HuH-7 (cell line): ENCODE data around the gene SPINT2.
"Not testable (repeated sequence)": the region's sequence is repeated elsewhere in the genome, so short reads cannot be mapped to it uniquely, and the experiment has no call there.

Source experiments
- DNase-seq: peaks from one replicate; pipeline ENCODE4 v3.0.0; 2011; ENCODE audit warnings: low spot score

The SPINT2 gene

GRCh38 chr19:38320969-38321339, 56.6 kb downstream of the SPINT2 start:
- DNase-seq = no peak

DNA sequence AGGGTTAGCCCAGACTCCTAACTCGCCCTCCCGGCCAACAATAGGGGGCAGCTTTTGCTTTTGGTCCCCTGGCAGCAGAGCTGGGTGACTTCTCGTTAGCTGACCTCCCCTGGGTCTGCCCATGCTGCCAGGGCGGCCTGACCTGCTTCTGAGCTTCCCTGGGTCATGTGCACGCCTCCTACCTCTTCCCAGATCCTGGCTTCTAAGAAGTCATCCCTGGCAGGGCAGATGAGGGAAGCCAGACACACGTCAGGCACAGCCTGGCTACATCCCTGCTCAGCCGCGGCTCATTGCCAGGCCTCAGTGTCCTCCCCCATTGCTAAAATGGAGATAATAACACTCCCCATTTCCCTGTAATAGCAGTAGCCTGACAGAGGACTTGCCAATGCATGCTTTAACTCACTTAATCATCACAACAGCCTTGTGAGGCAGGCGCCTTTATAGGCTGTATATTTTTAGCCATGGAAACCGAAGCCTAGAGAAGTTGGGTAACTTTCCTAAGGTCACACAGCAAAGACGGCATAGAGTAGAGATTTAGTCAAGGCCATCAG, 57.3 kb downstream of the SPINT2 start:
- DNase-seq = no peak

- no peak for DNase-seq
Measured at GRCh38 chr19:38323291-38323690, 58.9 kb downstream of the SPINT2 start.

DNA sequence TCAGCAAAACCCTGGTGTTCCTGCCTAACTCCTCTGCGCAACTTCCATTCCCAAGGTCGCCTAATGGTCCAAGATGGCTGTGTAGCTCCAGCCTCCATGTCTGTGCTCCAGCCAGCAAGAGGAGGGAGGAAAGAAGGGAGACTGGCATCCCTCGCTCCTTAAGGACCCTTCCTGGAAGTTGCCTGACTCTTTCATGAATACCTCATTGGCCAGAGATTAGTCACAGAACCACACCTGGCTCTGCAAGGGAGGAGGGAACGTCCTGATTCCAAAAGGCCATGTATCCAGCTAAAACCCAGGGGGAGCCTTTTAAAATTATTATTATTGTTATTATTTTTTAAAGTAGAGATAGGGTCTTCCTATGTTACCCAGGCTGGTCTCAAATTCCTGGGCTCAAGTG, 60.1 kb downstream of the SPINT2 start:
- no peak for DNase-seq

DNA sequence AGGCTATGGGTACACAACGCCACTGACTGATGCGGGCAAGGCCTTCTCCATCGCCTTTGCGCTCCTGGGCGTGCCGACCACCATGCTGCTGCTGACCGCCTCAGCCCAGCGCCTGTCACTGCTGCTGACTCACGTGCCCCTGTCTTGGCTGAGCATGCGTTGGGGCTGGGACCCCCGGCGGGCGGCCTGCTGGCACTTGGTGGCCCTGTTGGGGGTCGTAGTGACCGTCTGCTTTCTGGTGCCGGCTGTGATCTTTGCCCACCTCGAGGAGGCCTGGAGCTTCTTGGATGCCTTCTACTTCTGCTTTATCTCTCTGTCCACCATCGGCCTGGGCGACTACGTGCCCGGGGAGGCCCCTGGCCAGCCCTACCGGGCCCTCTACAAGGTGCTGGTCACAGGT, 62.2 kb downstream of the SPINT2 start:
- DNase-seq = no peak

- DNase-seq = no peak
Measured at GRCh38 chr19:38329651-38330050, 65.3 kb downstream of the SPINT2 start.

DNA sequence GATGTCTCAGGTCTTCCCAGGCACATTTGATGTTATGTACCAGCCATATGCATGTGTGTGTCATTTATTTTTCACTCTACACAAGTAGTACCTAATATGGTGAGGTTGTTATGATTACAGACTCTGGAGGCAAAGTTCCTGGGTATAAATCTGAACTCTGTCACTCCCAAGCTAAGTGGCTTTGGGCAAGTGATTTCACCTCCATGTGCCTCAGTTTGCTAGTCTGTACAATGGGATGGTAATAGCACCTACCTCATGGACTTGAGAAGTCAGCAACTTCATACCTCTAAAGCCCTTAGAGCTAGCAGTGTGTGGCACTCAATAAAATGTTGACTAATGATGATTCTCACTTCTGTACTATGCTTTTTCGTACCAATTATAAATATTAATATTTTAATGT, 67.4 kb downstream of the SPINT2 start:
- no peak for DNase-seq

DNA sequence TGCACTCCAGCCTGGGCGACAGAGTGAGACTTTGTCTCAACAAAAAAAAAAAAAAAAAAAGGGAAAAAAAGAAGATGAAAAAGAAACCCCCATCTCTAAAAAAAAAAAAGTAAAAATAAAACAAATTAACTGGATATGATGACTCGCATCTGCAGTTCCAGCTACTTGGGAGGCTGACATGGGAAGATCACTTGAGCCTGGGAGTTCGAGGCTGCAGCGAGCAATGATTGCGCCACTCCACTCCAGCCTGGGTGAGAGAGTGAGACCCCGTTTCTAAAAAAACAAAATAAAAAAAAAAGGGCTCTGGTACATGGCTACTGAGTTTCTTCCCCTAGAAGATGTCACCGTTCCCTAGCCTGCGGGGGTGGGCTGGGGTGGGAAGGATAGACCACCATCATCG, 68.9 kb downstream of the SPINT2 start:
- DNase-seq = no peak

DNA sequence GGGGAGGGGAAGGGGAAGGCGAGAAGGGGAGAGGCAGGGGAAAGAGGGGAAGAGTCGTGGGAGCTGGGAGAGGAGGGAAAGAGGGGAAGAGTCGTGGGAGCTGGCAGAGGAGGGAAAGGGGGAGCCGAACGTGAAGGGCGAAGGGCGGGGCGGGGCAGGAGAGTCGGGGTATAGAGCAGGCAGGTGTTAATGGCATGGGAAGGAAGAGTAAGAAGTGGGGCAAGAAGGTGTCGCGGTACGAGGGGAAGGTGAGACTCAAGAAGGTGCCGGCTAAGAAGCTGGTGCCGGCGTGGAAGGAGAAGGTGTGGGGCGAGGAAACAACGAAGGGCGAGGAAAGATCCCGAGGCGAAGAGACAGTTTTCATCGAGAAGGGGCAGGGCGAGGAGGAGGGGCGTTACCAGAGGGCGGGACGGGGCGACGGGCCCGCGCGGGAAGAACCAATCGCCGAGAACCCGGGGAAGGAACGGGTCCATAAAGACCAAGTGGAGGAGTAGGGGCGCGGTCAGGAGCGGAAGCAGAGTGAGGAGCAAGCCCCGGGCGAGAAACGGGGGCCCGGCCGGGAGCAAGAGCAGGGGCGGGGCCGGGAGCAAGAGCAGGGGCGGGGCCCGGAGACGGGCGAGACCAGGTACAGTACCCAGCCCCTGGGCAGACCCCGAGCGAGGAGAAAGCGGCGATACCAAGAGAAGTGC, 71.7 kb downstream of the SPINT2 start:
- peak; percentile 94 for DNase-seq

GRCh38 chr19:38336638-38337359, 72.4 kb downstream of the SPINT2 start:
- peak; percentile 86 for DNase-seq

DNA sequence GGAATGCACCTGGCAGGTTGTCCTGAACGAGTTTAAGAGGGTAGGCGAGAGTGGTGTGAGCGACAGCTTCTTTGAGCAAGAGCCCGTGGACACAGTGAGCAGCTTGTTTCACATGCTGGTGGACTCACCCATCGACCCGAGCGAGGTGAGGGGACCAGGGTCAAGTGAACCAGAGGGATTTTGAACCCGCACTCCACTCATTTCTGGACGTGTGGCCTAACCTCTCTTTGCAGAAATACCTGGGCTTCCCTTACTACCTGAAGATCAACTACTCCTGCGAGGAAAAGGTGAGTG, 72.9 kb downstream of the SPINT2 start:
- no peak for DNase-seq

DNA sequence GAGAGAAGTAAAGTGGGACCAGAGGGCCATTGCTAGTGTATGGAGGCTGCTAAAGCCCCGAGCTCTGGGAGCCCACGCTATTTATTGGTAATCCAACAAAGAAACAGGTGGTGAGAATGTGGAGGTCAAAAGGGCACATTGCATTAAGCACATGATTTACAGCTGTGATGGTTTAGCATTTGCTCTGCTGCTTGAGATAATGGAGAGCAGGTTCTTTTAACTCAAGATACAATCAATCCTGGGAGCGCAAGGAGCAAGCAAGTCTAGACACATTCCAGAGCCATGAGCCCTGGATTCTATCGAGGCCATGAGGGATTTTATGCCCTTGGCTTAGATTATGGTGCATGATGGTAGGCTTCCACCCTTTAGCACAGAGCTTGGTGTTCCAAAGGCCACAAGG, 74.6 kb downstream of the SPINT2 start:
- DNase-seq = not testable (repeated sequence)

- DNase-seq = no peak
Measured at GRCh38 chr19:38340927-38341326, 76.6 kb downstream of the SPINT2 start.
